ENCODE results near the gene P2RX6. TPM values are rescaled to one million over a fixed set of nuclear protein-coding genes. Genes with fewer than 3 reads are reported as not detected.
"Not testable (repeated sequence)": the region's sequence is repeated elsewhere in the genome, so short reads cannot be mapped to it uniquely, and the experiment has no call there.

Gene P2RX6
- total RNA-seq, 5 donors from 2014 or later (not counting 1 experiment from before 2014, with no cell fraction given): 0.29 to 1.6 (median 1.0) TPM

DNA sequence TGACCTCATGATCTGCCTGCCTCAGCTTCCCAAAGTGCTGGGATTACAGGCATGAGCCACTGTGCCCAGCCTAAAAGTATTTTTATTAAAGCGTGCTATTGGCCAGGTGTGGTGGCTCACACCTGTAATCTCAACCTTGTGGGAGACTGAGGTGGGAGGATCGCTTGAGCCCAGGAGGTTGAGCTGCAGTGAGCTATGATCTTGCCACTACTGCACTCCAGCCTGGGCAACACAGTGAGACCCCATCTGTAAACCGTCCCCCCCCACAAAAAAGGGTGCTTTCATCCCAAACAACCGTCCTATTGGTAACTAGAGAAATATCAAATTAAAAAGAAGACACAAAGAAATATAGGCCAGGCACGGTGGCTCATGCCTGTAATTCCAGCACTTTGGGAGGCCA lies 24.2 kb downstream of the P2RX6 start:
- H3K4me3 Mint-ChIP-seq; H3K27ac Mint-ChIP-seq; H3K4me1 ChIP-seq (ENCODE audit: control insufficient read depth in 1 of 2, extremely low read depth in 1 of 2, insufficient read depth in 2 of 2, low read length in 2 of 2); H3K36me3 ChIP-seq (ENCODE audit: control insufficient read depth in 2 of 2, extremely low read depth in 1 of 2, insufficient read depth in 1 of 2, low read length in 1 of 2); CTCF ChIA-PET; H3K27ac ChIP-seq (ENCODE audit: low read length); POLR2A ChIA-PET; H3K9me3 Mint-ChIP-seq; DNase-seq; ATAC-seq (replicated peaks in 1 of 4); H3K9me3 ChIP-seq; H3K4me3 ChIP-seq (ENCODE audit: control insufficient read depth in 1 of 2, extremely low read depth in 1 of 2, low read length in 1 of 2); H3K36me3 Mint-ChIP-seq: not testable (repeated sequence)
- Mint-ChIP-seq H3K4me1 (peaks cover 6 to 13% (median 9%) of the 10 kb centered on the region in 3 donors), H3K27me3 (peaks cover 28 to 35% of the 10 kb centered on the region in 2 donors)
- peaks cover 0 to 38% of the 10 kb centered on the region in 2 experiments for H3K27me3 ChIP-seq (replicated peaks in 1 of 2; ENCODE audit: control insufficient read depth in 2 of 2, extremely low read depth in 1 of 2, insufficient read depth in 2 of 2, low read length in 1 of 2)
- WGBS (ENCODE audit: insufficient coverage): no CpG with 5 or more reads among the region's 5 CpGs

DNA sequence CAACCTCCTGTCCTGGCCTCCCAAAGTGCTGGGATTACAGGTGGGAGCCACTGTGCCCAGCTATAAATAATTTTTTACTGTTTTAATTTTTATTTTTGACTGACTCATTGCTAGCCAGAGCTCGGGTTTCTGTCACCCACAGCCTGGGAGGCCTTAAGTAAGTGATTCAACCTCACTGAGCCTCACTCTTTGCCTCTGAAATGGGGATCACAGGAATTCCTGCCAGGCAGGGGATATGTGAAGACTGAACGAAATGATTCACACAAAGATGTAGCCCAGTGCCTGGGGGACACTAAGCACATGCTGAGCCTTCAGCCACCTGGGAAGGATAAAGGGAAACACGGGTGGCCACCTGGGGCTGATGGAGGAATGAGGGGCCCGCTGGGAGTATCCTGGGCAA lies 27.0 kb downstream of the P2RX6 start:
- peaks cover 31 to 47% of the 10 kb centered on the region in 2 donors for H3K27me3 Mint-ChIP-seq
- WGBS (ENCODE audit: insufficient coverage): 76% methylated on average over 3 of the region's 4 CpGs

DNA sequence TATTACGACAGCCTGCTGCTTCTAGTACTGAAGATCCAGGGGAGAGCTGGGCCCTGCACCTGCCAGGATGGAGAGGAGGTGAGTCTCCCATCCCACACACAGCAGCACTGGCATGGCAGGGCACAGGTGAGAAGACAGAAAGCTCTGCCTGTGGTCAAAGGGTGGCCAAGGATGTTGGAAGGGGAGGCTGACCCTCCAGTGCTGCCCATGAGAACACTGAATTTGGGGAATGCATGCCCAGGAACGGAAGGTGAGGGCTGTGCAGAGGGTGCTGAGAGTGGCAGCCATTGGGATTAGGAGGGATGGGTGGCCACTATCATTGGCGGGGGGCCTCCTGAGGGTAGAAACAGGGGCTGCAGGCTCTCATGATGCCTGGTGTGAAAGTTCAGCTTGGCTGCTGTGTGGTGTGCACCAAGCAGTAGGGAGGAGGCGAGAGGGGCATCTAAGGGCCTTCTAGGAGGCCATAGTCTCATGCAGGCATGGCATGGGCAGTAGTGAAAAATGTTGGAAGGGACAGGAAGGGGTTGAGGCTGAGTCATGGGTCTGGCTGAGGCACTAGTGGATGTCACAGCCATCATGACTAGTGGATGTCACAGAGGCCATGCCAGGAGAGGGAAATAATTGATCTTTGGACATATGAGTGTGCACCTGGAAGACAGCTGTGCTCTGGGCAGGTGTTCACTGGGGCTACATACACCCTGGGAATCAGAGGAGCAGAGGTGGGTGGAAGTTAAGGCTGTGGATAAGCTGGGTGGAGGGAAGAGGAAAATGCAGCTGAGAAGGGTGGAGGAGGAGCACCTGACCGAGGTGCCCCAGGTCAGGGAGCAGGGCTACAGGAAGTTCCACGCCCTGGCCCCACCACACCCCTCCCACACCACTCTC lies 28.3 kb downstream of the P2RX6 start:
- H3K36me3 Mint-ChIP-seq: no peaks in the 10 kb centered on the region
- ATAC-seq (replicated peaks in 1 of 4) (no peak), DNase-seq (no peak)
- H3K27ac Mint-ChIP-seq: peak overlapping the region in 1 of 2 donors; percentile 36
- POLR2A ChIA-PET: no interaction called here
- Histone ChIP-seq H3K27me3 (replicated peaks in 1 of 2; ENCODE audit: control insufficient read depth in 2 of 2, extremely low read depth in 1 of 2, insufficient read depth in 2 of 2, low read length in 1 of 2) (peaks cover 0 to 51% of the 10 kb centered on the region in 2 experiments), H3K27ac (ENCODE audit: low read length) (no peak overlapping the region), H3K9me3 (no peaks in the 10 kb centered on the region), H3K4me3 (ENCODE audit: control insufficient read depth in 1 of 2, extremely low read depth in 1 of 2, low read length in 1 of 2) (no peak overlapping the region), H3K36me3 (ENCODE audit: control insufficient read depth in 2 of 2, extremely low read depth in 1 of 2, insufficient read depth in 1 of 2, low read length in 1 of 2) (no peaks in the 10 kb centered on the region), H3K4me1 (ENCODE audit: control insufficient read depth in 1 of 2, extremely low read depth in 1 of 2, insufficient read depth in 2 of 2, low read length in 2 of 2) (peaks cover 0 to 27% of the 10 kb centered on the region in 2 experiments)
- CTCF ChIA-PET: interaction anchor here in 1 of 2 donors (0.6 to 1.3 kb wide), 3 partner anchors 21 to 626 kb away, joined by 3 to 4 read pairs (median 3); no protein-coding TSS in a partner anchor
- peaks cover 20 to 30% (median 22%) of the 10 kb centered on the region in 3 donors for H3K4me1 Mint-ChIP-seq
- 73% methylated on average over 4 of the region's 6 CpGs for WGBS (ENCODE audit: insufficient coverage)
- H3K27me3 Mint-ChIP-seq: peaks cover 31 to 47% of the 10 kb centered on the region in 2 donors
- H3K9me3 Mint-ChIP-seq: no peaks in the 10 kb centered on the region
- peak overlapping the region in 1 of 3 donors; percentile 36 for H3K4me3 Mint-ChIP-seq

More for the DNA sequence above, 27.0 kb downstream of the P2RX6 start:
- Mint-ChIP-seq H3K4me3 (no peak overlapping the region), H3K36me3 (no peaks in the 10 kb centered on the region), H3K4me1 (peaks cover 20 to 30% (median 22%) of the 10 kb centered on the region in 3 donors), H3K9me3 (no peaks in the 10 kb centered on the region), H3K27ac (no peak overlapping the region)
- Histone ChIP-seq H3K4me1 (ENCODE audit: control insufficient read depth in 1 of 2, extremely low read depth in 1 of 2, insufficient read depth in 2 of 2, low read length in 2 of 2) (peaks cover 0 to 27% of the 10 kb centered on the region in 2 experiments), H3K4me3 (ENCODE audit: control insufficient read depth in 1 of 2, extremely low read depth in 1 of 2, low read length in 1 of 2) (no peak overlapping the region), H3K36me3 (ENCODE audit: control insufficient read depth in 2 of 2, extremely low read depth in 1 of 2, insufficient read depth in 1 of 2, low read length in 1 of 2) (no peaks in the 10 kb centered on the region), H3K27me3 (replicated peaks in 1 of 2; ENCODE audit: control insufficient read depth in 2 of 2, extremely low read depth in 1 of 2, insufficient read depth in 2 of 2, low read length in 1 of 2) (peaks cover 0 to 53% of the 10 kb centered on the region in 2 experiments), H3K9me3 (no peaks in the 10 kb centered on the region), H3K27ac (ENCODE audit: low read length) (no peak overlapping the region)
- DNase-seq: no peak
- POLR2A ChIA-PET: no interaction called here
- ATAC-seq (replicated peaks in 1 of 4): no peak
- CTCF ChIA-PET: interaction anchor here in 1 of 2 donors (0.6 kb wide), 1 partner anchor 14 kb away, joined by 4 read pairs; no protein-coding TSS in a partner anchor

DNA sequence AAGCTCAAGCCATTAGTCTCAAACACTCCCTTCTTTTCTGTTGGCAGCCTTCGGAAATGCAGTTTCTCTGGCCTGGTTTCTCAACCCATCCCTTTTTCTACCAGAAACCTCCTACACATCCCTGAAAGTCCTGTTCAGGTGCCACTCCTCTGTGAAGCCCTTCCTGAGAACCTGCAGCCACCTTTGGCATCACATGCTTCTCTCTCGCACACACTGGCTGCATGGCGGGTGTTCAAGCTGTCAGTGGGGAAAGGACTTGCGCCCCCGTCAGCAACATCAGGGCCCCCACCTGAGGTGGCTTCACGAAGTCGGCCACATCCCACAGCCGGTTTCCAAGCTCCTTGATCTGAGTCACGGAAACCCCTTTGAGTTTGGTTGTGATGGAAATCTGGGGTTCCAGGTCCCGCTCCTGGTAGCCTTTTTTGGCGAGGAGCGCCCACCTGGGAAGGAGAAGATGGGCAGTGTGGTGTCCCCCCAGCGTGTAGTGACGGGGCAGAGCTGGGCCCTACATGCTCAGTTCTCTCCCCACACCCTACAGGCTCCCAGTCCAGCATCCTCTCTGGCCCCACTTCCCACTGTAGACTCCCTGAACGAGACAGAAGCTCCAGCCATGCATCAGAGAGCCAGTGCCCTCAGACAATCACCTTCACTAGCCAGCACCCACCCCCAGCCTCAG lies 29.0 kb downstream of the P2RX6 start:
- Histone ChIP-seq H3K36me3 (ENCODE audit: control insufficient read depth in 2 of 2, extremely low read depth in 1 of 2, insufficient read depth in 1 of 2, low read length in 1 of 2) (no peaks in the 10 kb centered on the region), H3K9me3 (no peaks in the 10 kb centered on the region), H3K4me3 (ENCODE audit: control insufficient read depth in 1 of 2, extremely low read depth in 1 of 2, low read length in 1 of 2) (no peak overlapping the region), H3K27ac (ENCODE audit: low read length) (no peak overlapping the region), H3K4me1 (ENCODE audit: control insufficient read depth in 1 of 2, extremely low read depth in 1 of 2, insufficient read depth in 2 of 2, low read length in 2 of 2) (peaks cover 0 to 27% of the 10 kb centered on the region in 2 experiments), H3K27me3 (replicated peaks in 1 of 2; ENCODE audit: control insufficient read depth in 2 of 2, extremely low read depth in 1 of 2, insufficient read depth in 2 of 2, low read length in 1 of 2) (peaks cover 0 to 48% of the 10 kb centered on the region in 2 experiments)
- DNase-seq (no peak), ATAC-seq (replicated peaks in 1 of 4) (no peak)
- Mint-ChIP-seq H3K4me1 (peaks cover 20 to 30% (median 22%) of the 10 kb centered on the region in 3 donors), H3K9me3 (no peaks in the 10 kb centered on the region), H3K36me3 (no peaks in the 10 kb centered on the region), H3K27ac (no peak overlapping the region), H3K4me3 (peak overlapping the region in 1 of 3 donors; percentile 70), H3K27me3 (peaks cover 27 to 44% of the 10 kb centered on the region in 2 donors)
- CTCF ChIA-PET: interaction anchor here in 1 of 2 donors (0.6 to 1.3 kb wide), 2 partner anchors 41 to 627 kb away, joined by 3 to 4 read pairs; no protein-coding TSS in a partner anchor
- WGBS (ENCODE audit: insufficient coverage): 83% methylated on average over 7 of the region's 15 CpGs
- POLR2A ChIA-PET: no interaction called here

DNA sequence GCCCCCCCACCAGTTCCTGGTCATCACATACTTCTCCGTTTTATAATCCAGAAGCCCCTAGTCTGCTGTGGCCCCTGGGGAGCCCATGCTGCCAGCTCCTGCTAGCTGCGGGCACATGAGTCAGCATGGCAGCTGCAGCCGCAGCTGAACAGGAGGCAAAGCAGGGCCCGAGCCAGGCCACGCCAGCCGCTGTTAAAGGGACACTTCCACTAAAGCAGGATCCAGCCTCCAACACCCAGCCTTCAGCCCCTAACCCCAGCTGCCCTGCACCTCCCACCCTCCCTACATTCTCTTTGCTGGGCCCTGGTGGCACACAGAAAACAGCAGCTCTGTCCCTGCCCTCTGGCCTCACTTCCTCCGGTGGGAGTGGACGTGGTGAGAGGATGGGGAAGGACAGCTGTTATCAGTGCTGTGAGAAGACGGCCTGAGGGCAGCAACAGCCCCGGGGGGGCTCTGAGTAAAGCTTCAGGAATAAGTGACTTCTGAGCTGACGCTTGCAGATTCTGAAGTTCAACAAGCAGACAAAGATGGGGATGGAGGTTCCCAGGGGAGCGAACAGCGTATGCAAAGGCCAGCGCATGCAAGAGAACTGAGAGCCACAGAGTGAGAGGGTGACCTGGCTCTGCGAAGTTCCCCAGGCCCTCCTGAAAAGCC lies 30.1 kb downstream of the P2RX6 start:
- Mint-ChIP-seq H3K9me3 (no peaks in the 10 kb centered on the region), H3K4me1 (peaks cover 20 to 30% (median 22%) of the 10 kb centered on the region in 3 donors), H3K36me3 (no peaks in the 10 kb centered on the region), H3K4me3 (peak overlapping the region; percentile 39 to 70 (median 63)), H3K27ac (peak overlapping the region in 1 of 2 donors; percentile 5), H3K27me3 (peaks cover 23 to 38% of the 10 kb centered on the region in 2 donors)
- peaks cover 0 to 27% of the 10 kb centered on the region in 2 experiments for H3K4me1 ChIP-seq (ENCODE audit: control insufficient read depth in 1 of 2, extremely low read depth in 1 of 2, insufficient read depth in 2 of 2, low read length in 2 of 2)
- peaks cover 0 to 45% of the 10 kb centered on the region in 2 experiments for H3K27me3 ChIP-seq (replicated peaks in 1 of 2; ENCODE audit: control insufficient read depth in 2 of 2, extremely low read depth in 1 of 2, insufficient read depth in 2 of 2, low read length in 1 of 2)
- peak overlapping the region in 1 of 2 donors; percentile 47 for H3K4me3 ChIP-seq (ENCODE audit: control insufficient read depth in 1 of 2, extremely low read depth in 1 of 2, low read length in 1 of 2)
- DNase-seq (peak in 3 of 35 experiments; percentile 9 to 11 (median 10)), ATAC-seq (replicated peaks in 1 of 4) (peak in 2 of 4 experiments; percentile 6 to 26)
- H3K36me3 ChIP-seq (ENCODE audit: control insufficient read depth in 2 of 2, extremely low read depth in 1 of 2, insufficient read depth in 1 of 2, low read length in 1 of 2): no peaks in the 10 kb centered on the region
- ChIA-PET POLR2A (interaction anchor here in 1 of 2 donors (0.6 kb wide), 1 partner anchor 675 kb away, joined by 11 read pairs; no protein-coding TSS in a partner anchor), CTCF (interaction anchor here in 1 of 2 donors (0.6 to 1.3 kb wide), 2 partner anchors 10 to 42 kb away, joined by 3 to 4 read pairs; no protein-coding TSS in a partner anchor)
- H3K27ac ChIP-seq (ENCODE audit: low read length): no peak overlapping the region
- WGBS (ENCODE audit: insufficient coverage): 25% methylated on average over 14 of the region's 15 CpGs
- no peaks in the 10 kb centered on the region for H3K9me3 ChIP-seq
